HCT116 (cell line): ENCODE measurements around the gene TNS2. TPM values are rescaled to one million over a fixed set of nuclear protein-coding genes. Genes with fewer than 3 reads are reported as not detected.

Experiments
- ATAC-seq: fragments of 200-7000 bp; cut with Tn5 transposase; 2 replicates; pipeline ENCODE4 v1.9.1; 2020; ENCODE audit warnings: mild to moderate bottlenecking, moderate library complexity
- BruUV-seq: library from RNA; stranded (reverse); fragments of 400-500 nt; replicated peaks from 2 replicates; lab custom pipeline; 2021; lab: Mats Ljungman, UMichigan
- CTCF ChIA-PET: fragments of 300-600 bp; sonication (Branson Sonifier 250); formaldehyde crosslinking; loops from one replicate; lab custom pipeline; 2021; ENCODE audit warnings: antibody characterized with exemption; lab: Charles Lee
- POLR2A ChIA-PET: fragments of 300-600, 350-600 bp; sonication (Branson Sonifier 250); formaldehyde crosslinking; loops from one replicate; lab custom pipeline; 2021; ENCODE audit warnings: antibody characterized with exemption; lab: Charles Lee
- RAD21 ChIA-PET, 2 experiments: fragments of 300-600 bp; sonication (Branson Sonifier 250); formaldehyde crosslinking; loops; one replicate each; lab custom pipeline; 2023; ENCODE audit warnings: low total read pairs in 2 of 2; ENCODE audit not compliant: uncharacterized antibody in 2 of 2, unreplicated experiment in 2 of 2, low non-redundant PET in 1 of 2; lab: Charles Lee
- DNase-seq: peaks from one replicate; pipeline ENCODE4 v3.0.0-alpha.2; 2010; ENCODE audit warnings: low read depth, low spot score
- H2AFZ ChIP-seq: fragments of 200-600 bp; shearing (Covaris generic), sonication (generic); 2 replicates; pipeline ENCODE4 v1.6.1; 2017; ENCODE audit warnings: low read depth, mixed run types, mixed read lengths, antibody characterized with exemption, low read length; ENCODE audit not compliant: poor library complexity, severe bottlenecking
- H3K27ac ChIP-seq: 2 replicates; pipeline ENCODE4 v1.5.1; 2012; ENCODE audit warnings: low read depth, low read length
- H3K27me3 ChIP-seq: fragments of 200-600 bp; sonication (generic); 2 replicates; pipeline ENCODE4 v1.6.1; 2016; ENCODE audit warnings: mixed run types, low read length, mixed read lengths; ENCODE audit not compliant: insufficient read depth
- H3K36me3 ChIP-seq, 2 experiments: fragments of 200-500 bp in 1 of 2; fragments of 200-600 bp in 1 of 2; sonication (Bioruptor generic) in 1 of 2; sonication (generic) in 1 of 2; 2 replicates each; pipeline versions ENCODE4 v1.5.1 to v1.6.1; 2014 to 2016; ENCODE audit warnings: low read length in 2 of 2, inconsistent platforms in 1 of 2, mixed read lengths in 1 of 2, mixed run types in 1 of 2; ENCODE audit not compliant: insufficient read depth in 2 of 2, control insufficient read depth in 1 of 2
- H3K4me1 ChIP-seq, 2 experiments: fragments of 200-600 bp in 1 of 2; sonication (generic) in 1 of 2; 2 replicates each; pipeline versions ENCODE4 v1.5.1 to v1.6.1; 2012 to 2017; ENCODE audit warnings: low read length in 2 of 2, inconsistent platforms in 1 of 2, mild to moderate bottlenecking in 1 of 2, mixed read lengths in 1 of 2, mixed run types in 1 of 2, moderate library complexity in 1 of 2; ENCODE audit not compliant: insufficient read depth in 2 of 2, control insufficient read depth in 1 of 2
- H3K4me2 ChIP-seq: fragments of 200-600 bp; sonication (generic); 2 replicates; pipeline ENCODE4 v1.6.1; 2017; ENCODE audit warnings: mixed run types, low read length, mixed read lengths
- H3K4me3 ChIP-seq, 2 experiments: fragments of 200-600 bp in 1 of 2; sonication (generic) in 1 of 2; replicated peaks in 1 of 2; 2 replicates each; pipeline ENCODE4 v1.5.1; 2011 to 2016; ENCODE audit warnings: low read length in 2 of 2, control low read depth in 1 of 2, low read depth in 1 of 2, mild to moderate bottlenecking in 1 of 2, mixed read lengths in 1 of 2, mixed run types in 1 of 2
- H3K79me2 ChIP-seq: fragments of 200-600 bp; sonication (generic); 2 replicates; pipeline ENCODE4 v1.6.1; 2017; ENCODE audit warnings: mild to moderate bottlenecking, mixed run types, low read length, moderate library complexity, mixed read lengths; ENCODE audit not compliant: insufficient read depth
- H3K9ac ChIP-seq: fragments of 200-600 bp; sonication (generic); 2 replicates; pipeline ENCODE4 v1.6.1; 2016; ENCODE audit warnings: low read length, mixed read lengths
- H3K9me2 ChIP-seq: fragments of 200-600 bp; sonication (generic), shearing (Covaris generic); 2 replicates; pipeline ENCODE4 v1.6.1; 2017; ENCODE audit warnings: mixed run types, mild to moderate bottlenecking, moderate library complexity; ENCODE audit not compliant: insufficient read depth
- H3K9me3 ChIP-seq, 2 experiments: fragments of 200-500 bp in 1 of 2; fragments of 200-600 bp in 1 of 2; sonication (Bioruptor generic) in 1 of 2; sonication (generic) in 1 of 2; 2 replicates each; pipeline ENCODE4 v1.6.1; 2014 to 2017; ENCODE audit warnings: low read length in 2 of 2, mixed read lengths in 2 of 2, inconsistent platforms in 1 of 2, low read depth in 1 of 2, mild to moderate bottlenecking in 1 of 2, mixed run types in 1 of 2, moderate library complexity in 1 of 2; ENCODE audit not compliant: control insufficient read depth in 1 of 2, insufficient read depth in 1 of 2
- H4K20me1 ChIP-seq: fragments of 200-600 bp; sonication (generic), shearing (Covaris generic); 2 replicates; pipeline ENCODE4 v1.6.1; 2017; ENCODE audit warnings: mixed run types, mild to moderate bottlenecking, moderate library complexity; ENCODE audit not compliant: insufficient read depth
- CBX3 ChIP-seq: IDR thresholded peaks from 2 replicates; pipeline ENCODE4 v1.6.1; 2012; ENCODE audit warnings: low read depth
- EGR1 ChIP-seq: IDR thresholded peaks from 2 replicates; pipeline ENCODE4 v1.6.1; 2012; ENCODE audit warnings: low read depth
- FOSL1 ChIP-seq: IDR thresholded peaks from 2 replicates; pipeline ENCODE4 v1.6.1; 2012; ENCODE audit warnings: low read depth
- SIN3A ChIP-seq: IDR thresholded peaks from 2 replicates; pipeline ENCODE4 v1.6.1; 2012; ENCODE audit warnings: low read depth
- intact Hi-C: fragments of 100-400 bp; cut with micrococcal nuclease; formaldehyde crosslinking; loops from 2 replicates; pipeline ENCODE4 v1.10.0; 2022
- total RNA-seq: library from RNA; stranded (reverse); gene quantifications from one replicate; pipeline ENCODE4 v1.2.1, GENCODE V29; 2021; ENCODE audit not compliant: unreplicated experiment
- TF ChIP-seq, protein P1 (sequence below), 3 experiments: fragments of 200-600 bp in 1 of 3; sonication (generic) in 1 of 3; IDR thresholded peaks in 2 of 3; conservative IDR thresholded peaks in 1 of 3; 2 replicates each; pipeline ENCODE4 v1.5.1; 2012 to 2017; ENCODE audit warnings: low read depth in 2 of 3, low read length in 2 of 3, antibody characterized with exemption in 1 of 3, borderline replicate concordance in 1 of 3, control low read depth in 1 of 3, mild to moderate bottlenecking in 1 of 3, mixed read lengths in 1 of 3, mixed run types in 1 of 3, moderate library complexity in 1 of 3; ENCODE audit not compliant: insufficient read depth in 1 of 3
- TF ChIP-seq, protein P2 (sequence below): IDR thresholded peaks from 2 replicates; pipeline ENCODE4 v1.6.1; 2012

Gene TNS2
- total RNA-seq, 1 experiment from 2014 or later = 25.7 TPM

DNA sequence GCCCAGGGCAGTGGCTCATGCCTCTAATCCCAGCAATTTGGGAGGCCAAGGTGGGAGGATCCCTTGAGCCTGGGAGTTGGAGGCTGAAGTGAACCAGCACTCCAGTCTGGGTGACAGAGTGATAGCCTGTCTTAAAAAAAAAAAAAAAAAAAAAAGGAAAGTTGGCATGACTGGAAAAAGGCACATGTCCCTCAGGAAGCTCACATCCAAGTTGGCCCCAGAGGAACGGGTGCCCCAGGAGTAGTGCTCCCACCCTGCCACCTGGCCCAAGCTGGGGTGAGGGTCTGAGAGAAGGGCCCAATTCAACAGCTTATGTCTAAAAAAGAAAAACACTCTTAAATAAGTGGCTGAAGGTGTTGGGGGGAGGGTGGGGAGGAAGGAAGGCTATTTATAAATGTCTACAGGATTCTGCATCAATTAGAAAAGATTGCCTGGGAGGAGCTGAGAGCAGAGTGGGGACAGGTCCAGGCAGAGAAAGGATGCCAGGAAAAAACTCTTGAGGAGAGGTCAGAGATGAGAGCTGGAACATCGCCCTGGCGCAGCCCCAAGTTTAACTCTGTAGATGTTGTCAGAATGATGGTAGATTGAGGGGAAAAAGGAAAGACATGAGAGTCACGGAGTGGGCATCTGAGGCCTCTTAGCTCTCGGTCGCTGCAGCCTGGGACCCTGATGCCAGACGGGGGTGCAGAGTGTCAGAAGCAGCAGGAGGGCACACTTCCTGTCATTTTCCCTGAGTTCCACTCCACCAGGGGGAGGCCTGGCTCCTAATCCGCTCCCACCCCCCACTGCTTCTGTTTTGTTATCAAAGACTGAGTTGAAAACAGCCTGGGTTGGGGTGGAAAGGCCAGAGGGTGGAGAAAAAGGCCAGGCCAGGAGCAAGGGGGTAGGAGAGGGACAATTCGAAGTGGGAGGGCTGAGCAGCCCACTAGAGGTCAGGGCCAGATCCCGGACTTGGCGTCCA, 22.0 kb downstream of the TNS2 start:
- H3K4me1 ChIP-seq = peaks cover 6 to 42% of the 10 kb centered on the region in 2 experiments
- H3K27me3 ChIP-seq = no peaks in the 10 kb centered on the region
- no peaks in the 10 kb centered on the region for H4K20me1 ChIP-seq
- H2AFZ ChIP-seq = no peak overlapping the region
- RAD21 ChIA-PET = no interaction called here
- ATAC-seq = no peak
- BruUV-seq = no TSS peak
- H3K9me3 ChIP-seq = no peaks in the 10 kb centered on the region
- H3K36me3 ChIP-seq = peaks cover 9 to 32% of the 10 kb centered on the region in 2 experiments; a peak in 2 of 4 replicates
- H3K9ac ChIP-seq = no peak overlapping the region
- intact Hi-C loops = no loop called here
- peaks cover under 1% of the 10 kb centered on the region; the same call in 1 of the 2 replicates for H3K79me2 ChIP-seq
- DNase-seq = no peak
- POLR2A ChIA-PET = interaction anchor here (1.8 kb wide), 1 partner anchor 7 kb away, joined by 7 read pairs; the partner anchor contains the start of gene SPRYD3
- H3K27ac ChIP-seq = no peak overlapping the region
- TF ChIP-seq SIN3A = no peak
- TF ChIP-seq, protein P1, sequence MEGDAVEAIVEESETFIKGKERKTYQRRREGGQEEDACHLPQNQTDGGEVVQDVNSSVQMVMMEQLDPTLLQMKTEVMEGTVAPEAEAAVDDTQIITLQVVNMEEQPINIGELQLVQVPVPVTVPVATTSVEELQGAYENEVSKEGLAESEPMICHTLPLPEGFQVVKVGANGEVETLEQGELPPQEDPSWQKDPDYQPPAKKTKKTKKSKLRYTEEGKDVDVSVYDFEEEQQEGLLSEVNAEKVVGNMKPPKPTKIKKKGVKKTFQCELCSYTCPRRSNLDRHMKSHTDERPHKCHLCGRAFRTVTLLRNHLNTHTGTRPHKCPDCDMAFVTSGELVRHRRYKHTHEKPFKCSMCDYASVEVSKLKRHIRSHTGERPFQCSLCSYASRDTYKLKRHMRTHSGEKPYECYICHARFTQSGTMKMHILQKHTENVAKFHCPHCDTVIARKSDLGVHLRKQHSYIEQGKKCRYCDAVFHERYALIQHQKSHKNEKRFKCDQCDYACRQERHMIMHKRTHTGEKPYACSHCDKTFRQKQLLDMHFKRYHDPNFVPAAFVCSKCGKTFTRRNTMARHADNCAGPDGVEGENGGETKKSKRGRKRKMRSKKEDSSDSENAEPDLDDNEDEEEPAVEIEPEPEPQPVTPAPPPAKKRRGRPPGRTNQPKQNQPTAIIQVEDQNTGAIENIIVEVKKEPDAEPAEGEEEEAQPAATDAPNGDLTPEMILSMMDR (IDR thresholded peaks at IDR 0.05 in 2 of 3, conservative IDR thresholded peaks at IDR 0.05 in 1 of 3; ENCODE audit: borderline replicate concordance in 1 of 3, insufficient read depth in 1 of 3, low read depth in 2 of 3, low read length in 2 of 3) = 0 out of 6 replicates have a peak, but pooled peaks of 1 of the 3 experiments have one; percentile 15
- no peak for TF ChIP-seq EGR1
- TF ChIP-seq, all 23 proteins: peak for 1
- no peak overlapping the region for H3K4me3 ChIP-seq
- H3K9me2 ChIP-seq = no peaks in the 10 kb centered on the region
- CTCF ChIA-PET = interaction anchor here (2.0 kb wide), 1 partner anchor 10 kb away, joined by 6 read pairs; no protein-coding TSS in a partner anchor
- peak overlapping the region; percentile 30; the same call in 1 of the 2 replicates for H3K4me2 ChIP-seq

DNA sequence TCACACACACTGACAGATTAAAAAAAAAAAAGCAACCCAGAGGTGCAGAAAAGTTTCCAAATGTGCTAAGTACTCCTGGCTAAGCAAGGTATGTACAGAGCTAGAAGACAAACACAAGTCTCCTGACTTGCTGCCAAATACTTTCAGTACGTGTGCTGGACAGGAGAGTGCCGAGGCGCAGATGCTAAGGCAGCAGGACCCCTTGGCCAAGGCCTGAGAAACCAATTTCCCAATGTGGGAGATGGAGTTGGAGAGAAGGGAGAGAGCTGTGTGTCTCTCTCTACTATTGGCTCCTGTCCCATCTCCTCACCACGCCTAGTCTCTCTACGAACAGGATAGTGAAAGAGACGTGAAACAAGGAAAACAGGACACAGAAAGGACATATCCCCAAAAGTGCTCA, 24.0 kb downstream of the TNS2 start:
- Histone ChIP-seq H3K27ac (no peak overlapping the region), H2AFZ (no peak overlapping the region), H4K20me1 (no peaks in the 10 kb centered on the region), H3K4me2 (no peak overlapping the region), H3K79me2 (peaks cover 20% of the 10 kb centered on the region; the same call in 1 of the 2 replicates), H3K36me3 (peaks cover 9 to 36% of the 10 kb centered on the region in 2 experiments; a peak in 2 of 4 replicates), H3K4me1 (peaks cover 6 to 33% of the 10 kb centered on the region in 2 experiments), H3K9me3 (no peaks in the 10 kb centered on the region), H3K9me2 (no peaks in the 10 kb centered on the region), H3K4me3 (no peak overlapping the region), H3K27me3 (no peaks in the 10 kb centered on the region), H3K9ac (no peak overlapping the region)
- no peak for ATAC-seq
- no TSS peak for BruUV-seq
- TF ChIP-seq, protein P2, sequence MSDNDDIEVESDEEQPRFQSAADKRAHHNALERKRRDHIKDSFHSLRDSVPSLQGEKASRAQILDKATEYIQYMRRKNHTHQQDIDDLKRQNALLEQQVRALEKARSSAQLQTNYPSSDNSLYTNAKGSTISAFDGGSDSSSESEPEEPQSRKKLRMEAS = no peak
- TF ChIP-seq FOSL1 (no peak), CBX3 (no peak)
- ChIA-PET RAD21 (no interaction called here), POLR2A (no interaction called here), CTCF (interaction anchor here (1.6 kb wide), 1 partner anchor 20 kb away, joined by 4 read pairs; no protein-coding TSS in a partner anchor)
- intact Hi-C loops = no loop called here
- no peak for DNase-seq
